HEK293 (cell line): ENCODE results near the gene ATP5IF1.

Experiments
- CTCF ChIA-PET: fragments of 350-600 bp; formaldehyde crosslinking; extraction: SDS; loops from one replicate; lab custom pipeline; 2021; ENCODE audit warnings: antibody characterized with exemption; lab: Yijun Ruan, JAX
- POLR2A ChIA-PET: fragments of 300-600 bp; formaldehyde crosslinking; extraction: SDS; loops from one replicate; lab custom pipeline; 2020; ENCODE audit warnings: antibody characterized with exemption, inconsistent platforms; lab: Yijun Ruan, JAX
- H3K27ac ChIP-seq: fragments of 200-500 bp; sonication (Bioruptor generic); 2 replicates; pipeline ENCODE4 v1.5.1; 2014; ENCODE audit warnings: low read depth, low read length, control low read depth, inconsistent platforms; ENCODE audit errors: extremely low read depth
- H3K36me3 ChIP-seq, 2 experiments: fragments of 200-500 bp in 1 of 2; sonication (Bioruptor generic) in 1 of 2; 1 replicate in 1 of 2; 2 replicates in 1 of 2; pipeline ENCODE4 v1.5.1; 2014 to 2017; ENCODE audit warnings: inconsistent platforms in 2 of 2, low read length in 2 of 2; ENCODE audit not compliant: control insufficient read depth in 2 of 2, insufficient read depth in 1 of 2
- H3K4me1 ChIP-seq: fragments of 200-500 bp; sonication (Bioruptor generic); 2 replicates; pipeline ENCODE4 v1.5.1; 2014; ENCODE audit warnings: mild to moderate bottlenecking, low read length, inconsistent platforms; ENCODE audit not compliant: control insufficient read depth, insufficient read depth
- H3K4me3 ChIP-seq: 2 replicates; pipeline ENCODE4 v1.5.1; 2011; ENCODE audit warnings: low read depth, mild to moderate bottlenecking, control low read depth, low read length, moderate library complexity
- H3K9me3 ChIP-seq: fragments of 200-500 bp; sonication (Bioruptor generic); 2 replicates; pipeline ENCODE4 v1.5.1; 2014; ENCODE audit warnings: low read depth, low read length, inconsistent platforms; ENCODE audit not compliant: control insufficient read depth, insufficient read depth
- AEBP2 ChIP-seq: fragments of 450-650 bp; formaldehyde crosslinking; IDR thresholded peaks from 2 replicates; pipeline ENCODE4 v1.5.1; 2016; ENCODE audit warnings: missing biosample characterization, missing genetic modification characterization, borderline replicate concordance
- KLF16 ChIP-seq: fragments of 450-650 bp; formaldehyde crosslinking; IDR thresholded peaks from 2 replicates; pipeline ENCODE4 v1.5.1; 2017; ENCODE audit warnings: missing biosample characterization, missing genetic modification characterization
- OSR2 ChIP-seq: fragments of 450-650 bp; formaldehyde crosslinking; IDR thresholded peaks from 2 replicates; pipeline ENCODE4 v1.5.1; 2016; ENCODE audit warnings: missing biosample characterization, missing genetic modification characterization
- REPIN1 ChIP-seq: fragments of 450-650 bp; formaldehyde crosslinking; IDR thresholded peaks from 2 replicates; pipeline ENCODE4 v1.5.1; 2017; ENCODE audit warnings: missing biosample characterization, missing genetic modification characterization, low read depth
- ZBTB17 ChIP-seq: fragments of 450-650 bp; formaldehyde crosslinking; IDR thresholded peaks from 2 replicates; pipeline ENCODE4 v1.5.1; 2016; ENCODE audit warnings: missing biosample characterization, missing genetic modification characterization
- ZBTB21 ChIP-seq: fragments of 450-650 bp; formaldehyde crosslinking; IDR thresholded peaks from 2 replicates; pipeline ENCODE4 v1.5.1; 2017; ENCODE audit warnings: missing biosample characterization, missing genetic modification characterization
- ZEB2 ChIP-seq: fragments of 450-650 bp; formaldehyde crosslinking; IDR thresholded peaks from 2 replicates; pipeline ENCODE4 v1.5.1; 2016; ENCODE audit warnings: missing biosample characterization, missing genetic modification characterization
- ZFHX2 ChIP-seq: fragments of 450-650 bp; formaldehyde crosslinking; conservative IDR thresholded peaks from 2 replicates; pipeline ENCODE4 v1.5.1; 2016; ENCODE audit warnings: missing biosample characterization, missing genetic modification characterization
- ZFP41 ChIP-seq: fragments of 450-650 bp; formaldehyde crosslinking; IDR thresholded peaks from 2 replicates; pipeline ENCODE4 v1.5.1; 2016; ENCODE audit warnings: missing biosample characterization, missing genetic modification characterization, borderline replicate concordance
- ZIC2 ChIP-seq: fragments of 450-650 bp; formaldehyde crosslinking; IDR thresholded peaks from 2 replicates; pipeline ENCODE4 v1.5.1; 2016; ENCODE audit warnings: missing biosample characterization, missing genetic modification characterization
- ZNF132 ChIP-seq: fragments of 450-650 bp; formaldehyde crosslinking; IDR thresholded peaks from 2 replicates; pipeline ENCODE4 v1.5.1; 2017; ENCODE audit warnings: missing biosample characterization, missing genetic modification characterization, borderline replicate concordance
- ZNF140 ChIP-seq: fragments of 450-650 bp; formaldehyde crosslinking; IDR thresholded peaks from 2 replicates; pipeline ENCODE4 v1.5.1; 2016; ENCODE audit warnings: missing biosample characterization, missing genetic modification characterization
- ZNF221 ChIP-seq: fragments of 450-650 bp; formaldehyde crosslinking; IDR thresholded peaks from 2 replicates; pipeline ENCODE4 v1.5.1; 2017; ENCODE audit warnings: missing biosample characterization, missing genetic modification characterization, borderline replicate concordance
- ZNF24 ChIP-seq: fragments of 450-650 bp; formaldehyde crosslinking; IDR thresholded peaks from 2 replicates; pipeline ENCODE4 v1.5.1; 2016; ENCODE audit warnings: missing biosample characterization, missing genetic modification characterization
- ZNF324 ChIP-seq: fragments of 450-650 bp; formaldehyde crosslinking; IDR thresholded peaks from 2 replicates; pipeline ENCODE4 v1.5.1; 2016; ENCODE audit warnings: missing biosample characterization, missing genetic modification characterization
- ZNF335 ChIP-seq: fragments of 450-650 bp; formaldehyde crosslinking; conservative IDR thresholded peaks from 2 replicates; pipeline ENCODE4 v1.5.1; 2016; ENCODE audit warnings: missing biosample characterization, missing genetic modification characterization
- ZNF571 ChIP-seq: fragments of 450-650 bp; formaldehyde crosslinking; IDR thresholded peaks from 2 replicates; pipeline ENCODE4 v1.5.0; 2017; ENCODE audit warnings: missing biosample characterization, missing genetic modification characterization
- ZNF629 ChIP-seq: fragments of 450-650 bp; formaldehyde crosslinking; IDR thresholded peaks from 2 replicates; pipeline ENCODE4 v1.5.1; 2017; ENCODE audit warnings: missing biosample characterization, missing genetic modification characterization
- ZNF660 ChIP-seq: fragments of 450-650 bp; IDR thresholded peaks from 2 replicates; pipeline ENCODE4 v1.5.1; 2018; ENCODE audit warnings: missing biosample characterization, mild to moderate bottlenecking, missing genetic modification characterization
- ZNF692 ChIP-seq: fragments of 450-650 bp; formaldehyde crosslinking; IDR thresholded peaks from 2 replicates; pipeline ENCODE4 v1.5.1; 2016; ENCODE audit warnings: missing biosample characterization, missing genetic modification characterization
- TF ChIP-seq, protein P1 (sequence below): fragments of 450-650 bp; formaldehyde crosslinking; IDR thresholded peaks from 2 replicates; pipeline ENCODE4 v1.5.1; 2017; ENCODE audit warnings: missing biosample characterization, missing genetic modification characterization
- TF ChIP-seq, protein P2 (sequence below): fragments of 450-650 bp; formaldehyde crosslinking; IDR thresholded peaks from 2 replicates; pipeline ENCODE4 v1.5.1; 2016; ENCODE audit warnings: missing biosample characterization, missing genetic modification characterization, borderline replicate concordance
- TF ChIP-seq, protein P3 (sequence below): fragments of 450-650 bp; formaldehyde crosslinking; IDR thresholded peaks from 2 replicates; pipeline ENCODE4 v1.5.1; 2016; ENCODE audit warnings: missing biosample characterization, missing genetic modification characterization

ATP5IF1 gene

GRCh38 chr1:28249013-28249865 lies 13.3 kb downstream of the ATP5IF1 start:
- peak overlapping the region; percentile 13 for H3K4me3 ChIP-seq
- ChIA-PET POLR2A (interaction anchor here (0.6 to 3.2 kb wide), 22 partner anchors 10 to 1094 kb away, joined by 3 to 59 read pairs (median 5); partner anchors contain the start of genes ATP5IF1, EYA3, MED18 and PHACTR4), CTCF (interaction anchor here (0.5 to 3.0 kb wide), 56 partner anchors 9 to 1391 kb away, joined by 3 to 42 read pairs (median 4); partner anchors contain the start of genes ATP5IF1, MED18 and SESN2)
- H3K27ac ChIP-seq, result peak overlapping the region; percentile 44
- no peaks in the 10 kb centered on the region for H3K9me3 ChIP-seq
- peaks cover 12% of the 10 kb centered on the region; the same call in 1 of the 2 replicates for H3K4me1 ChIP-seq
- H3K36me3 ChIP-seq, result no peaks in the 10 kb centered on the region
- TF ChIP-seq ZBTB21 (tag by site-specific recombination), result peak; percentile 24; the same call in 1 of the 2 replicates
- peak; percentile 36; the same call in 1 of the 2 replicates for TF ChIP-seq ZNF324 (tag by site-specific recombination)
- TF ChIP-seq ZNF571 (tag by site-specific recombination), result no peak
- no peak for TF ChIP-seq ZNF221 (tag by site-specific recombination)
- TF ChIP-seq ZNF692, result 0 out of 2 replicates have a peak, but pooled peaks have one; percentile 55
- peak; percentile 88 for TF ChIP-seq ZBTB17 (tag by site-specific recombination)
- TF ChIP-seq ZFHX2 (tag by site-specific recombination), result no peak; the same call in 1 of the 2 replicates
- TF ChIP-seq ZNF132 (tag by site-specific recombination), result no peak
- 0 out of 2 replicates have a peak, but pooled peaks have one; percentile 3 for TF ChIP-seq REPIN1
- peak; percentile 33 for TF ChIP-seq KLF16 (tag by site-specific recombination)
- no peak for TF ChIP-seq ZNF140
- TF ChIP-seq ZNF24, result peak; percentile 46; the same call in 1 of the 2 replicates
- TF ChIP-seq, protein P1, sequence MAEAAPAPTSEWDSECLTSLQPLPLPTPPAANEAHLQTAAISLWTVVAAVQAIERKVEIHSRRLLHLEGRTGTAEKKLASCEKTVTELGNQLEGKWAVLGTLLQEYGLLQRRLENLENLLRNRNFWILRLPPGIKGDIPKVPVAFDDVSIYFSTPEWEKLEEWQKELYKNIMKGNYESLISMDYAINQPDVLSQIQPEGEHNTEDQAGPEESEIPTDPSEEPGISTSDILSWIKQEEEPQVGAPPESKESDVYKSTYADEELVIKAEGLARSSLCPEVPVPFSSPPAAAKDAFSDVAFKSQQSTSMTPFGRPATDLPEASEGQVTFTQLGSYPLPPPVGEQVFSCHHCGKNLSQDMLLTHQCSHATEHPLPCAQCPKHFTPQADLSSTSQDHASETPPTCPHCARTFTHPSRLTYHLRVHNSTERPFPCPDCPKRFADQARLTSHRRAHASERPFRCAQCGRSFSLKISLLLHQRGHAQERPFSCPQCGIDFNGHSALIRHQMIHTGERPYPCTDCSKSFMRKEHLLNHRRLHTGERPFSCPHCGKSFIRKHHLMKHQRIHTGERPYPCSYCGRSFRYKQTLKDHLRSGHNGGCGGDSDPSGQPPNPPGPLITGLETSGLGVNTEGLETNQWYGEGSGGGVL, result peak; percentile 55; the same call in 1 of the 2 replicates
- peak; percentile 82 for TF ChIP-seq ZEB2 (tag by site-specific recombination)
- TF ChIP-seq ZFP41, result no peak
- no peak for TF ChIP-seq OSR2 (tag by site-specific recombination)
- peak; percentile 64 for TF ChIP-seq ZNF660 (tag by site-specific recombination)
- TF ChIP-seq, protein P2, sequence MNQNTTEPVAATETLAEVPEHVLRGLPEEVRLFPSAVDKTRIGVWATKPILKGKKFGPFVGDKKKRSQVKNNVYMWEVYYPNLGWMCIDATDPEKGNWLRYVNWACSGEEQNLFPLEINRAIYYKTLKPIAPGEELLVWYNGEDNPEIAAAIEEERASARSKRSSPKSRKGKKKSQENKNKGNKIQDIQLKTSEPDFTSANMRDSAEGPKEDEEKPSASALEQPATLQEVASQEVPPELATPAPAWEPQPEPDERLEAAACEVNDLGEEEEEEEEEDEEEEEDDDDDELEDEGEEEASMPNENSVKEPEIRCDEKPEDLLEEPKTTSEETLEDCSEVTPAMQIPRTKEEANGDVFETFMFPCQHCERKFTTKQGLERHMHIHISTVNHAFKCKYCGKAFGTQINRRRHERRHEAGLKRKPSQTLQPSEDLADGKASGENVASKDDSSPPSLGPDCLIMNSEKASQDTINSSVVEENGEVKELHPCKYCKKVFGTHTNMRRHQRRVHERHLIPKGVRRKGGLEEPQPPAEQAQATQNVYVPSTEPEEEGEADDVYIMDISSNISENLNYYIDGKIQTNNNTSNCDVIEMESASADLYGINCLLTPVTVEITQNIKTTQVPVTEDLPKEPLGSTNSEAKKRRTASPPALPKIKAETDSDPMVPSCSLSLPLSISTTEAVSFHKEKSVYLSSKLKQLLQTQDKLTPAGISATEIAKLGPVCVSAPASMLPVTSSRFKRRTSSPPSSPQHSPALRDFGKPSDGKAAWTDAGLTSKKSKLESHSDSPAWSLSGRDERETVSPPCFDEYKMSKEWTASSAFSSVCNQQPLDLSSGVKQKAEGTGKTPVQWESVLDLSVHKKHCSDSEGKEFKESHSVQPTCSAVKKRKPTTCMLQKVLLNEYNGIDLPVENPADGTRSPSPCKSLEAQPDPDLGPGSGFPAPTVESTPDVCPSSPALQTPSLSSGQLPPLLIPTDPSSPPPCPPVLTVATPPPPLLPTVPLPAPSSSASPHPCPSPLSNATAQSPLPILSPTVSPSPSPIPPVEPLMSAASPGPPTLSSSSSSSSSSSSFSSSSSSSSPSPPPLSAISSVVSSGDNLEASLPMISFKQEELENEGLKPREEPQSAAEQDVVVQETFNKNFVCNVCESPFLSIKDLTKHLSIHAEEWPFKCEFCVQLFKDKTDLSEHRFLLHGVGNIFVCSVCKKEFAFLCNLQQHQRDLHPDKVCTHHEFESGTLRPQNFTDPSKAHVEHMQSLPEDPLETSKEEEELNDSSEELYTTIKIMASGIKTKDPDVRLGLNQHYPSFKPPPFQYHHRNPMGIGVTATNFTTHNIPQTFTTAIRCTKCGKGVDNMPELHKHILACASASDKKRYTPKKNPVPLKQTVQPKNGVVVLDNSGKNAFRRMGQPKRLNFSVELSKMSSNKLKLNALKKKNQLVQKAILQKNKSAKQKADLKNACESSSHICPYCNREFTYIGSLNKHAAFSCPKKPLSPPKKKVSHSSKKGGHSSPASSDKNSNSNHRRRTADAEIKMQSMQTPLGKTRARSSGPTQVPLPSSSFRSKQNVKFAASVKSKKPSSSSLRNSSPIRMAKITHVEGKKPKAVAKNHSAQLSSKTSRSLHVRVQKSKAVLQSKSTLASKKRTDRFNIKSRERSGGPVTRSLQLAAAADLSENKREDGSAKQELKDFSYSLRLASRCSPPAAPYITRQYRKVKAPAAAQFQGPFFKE (tag by site-specific recombination), result no peak
- TF ChIP-seq ZNF335 (tag by site-specific recombination), result peak; percentile 67
- TF ChIP-seq AEBP2 (tag by site-specific recombination), result no peak
- peak; percentile 46 for TF ChIP-seq ZIC2 (tag by site-specific recombination)
- TF ChIP-seq ZNF629 (tag by site-specific recombination), result no peak
- TF ChIP-seq, protein P3, sequence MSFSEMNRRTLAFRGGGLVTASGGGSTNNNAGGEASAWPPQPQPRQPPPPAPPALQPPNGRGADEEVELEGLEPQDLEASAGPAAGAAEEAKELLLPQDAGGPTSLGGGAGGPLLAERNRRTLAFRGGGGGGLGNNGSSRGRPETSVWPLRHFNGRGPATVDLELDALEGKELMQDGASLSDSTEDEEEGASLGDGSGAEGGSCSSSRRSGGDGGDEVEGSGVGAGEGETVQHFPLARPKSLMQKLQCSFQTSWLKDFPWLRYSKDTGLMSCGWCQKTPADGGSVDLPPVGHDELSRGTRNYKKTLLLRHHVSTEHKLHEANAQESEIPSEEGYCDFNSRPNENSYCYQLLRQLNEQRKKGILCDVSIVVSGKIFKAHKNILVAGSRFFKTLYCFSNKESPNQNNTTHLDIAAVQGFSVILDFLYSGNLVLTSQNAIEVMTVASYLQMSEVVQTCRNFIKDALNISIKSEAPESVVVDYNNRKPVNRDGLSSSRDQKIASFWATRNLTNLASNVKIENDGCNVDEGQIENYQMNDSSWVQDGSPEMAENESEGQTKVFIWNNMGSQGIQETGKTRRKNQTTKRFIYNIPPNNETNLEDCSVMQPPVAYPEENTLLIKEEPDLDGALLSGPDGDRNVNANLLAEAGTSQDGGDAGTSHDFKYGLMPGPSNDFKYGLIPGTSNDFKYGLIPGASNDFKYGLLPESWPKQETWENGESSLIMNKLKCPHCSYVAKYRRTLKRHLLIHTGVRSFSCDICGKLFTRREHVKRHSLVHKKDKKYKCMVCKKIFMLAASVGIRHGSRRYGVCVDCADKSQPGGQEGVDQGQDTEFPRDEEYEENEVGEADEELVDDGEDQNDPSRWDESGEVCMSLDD (tag by site-specific recombination), result no peak
